Measurements from ENCODE around the gene RPS15. TPM values are rescaled to one million over a fixed set of nuclear protein-coding genes. Genes with fewer than 3 reads are reported as not detected.

RPS15 gene
- total and polyA plus RNA-seq, 2 of the 13 experiments (the other 11 are each of a cell fraction or from before 2014, with no cell fraction given): 695 to 1,411 TPM

GRCh38 chr19:1470305-1471009, 32.3 kb downstream of the RPS15 start:
- ChIA-PET POLR2A (interaction anchor here (3.6 kb wide), 1 partner anchor 20 kb away, joined by 19 read pairs; the partner anchor contains the start of genes PCSK4 and REEP6), CTCF (ENCODE audit: low intra/inter-chr PET ratio, low total read pairs) (no interaction called here)
- TF ChIP-seq, protein P1, sequence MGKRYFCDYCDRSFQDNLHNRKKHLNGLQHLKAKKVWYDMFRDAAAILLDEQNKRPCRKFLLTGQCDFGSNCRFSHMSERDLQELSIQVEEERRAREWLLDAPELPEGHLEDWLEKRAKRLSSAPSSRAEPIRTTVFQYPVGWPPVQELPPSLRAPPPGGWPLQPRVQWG (CRISPR knock-in tag; IDR thresholded peaks at IDR 0.05; ENCODE audit: borderline replicate concordance, low read depth): no peak
- TF ChIP-seq BORCS8-MEF2B (CRISPR knock-in tag; IDR thresholded peaks at IDR 0.05) (peak; percentile 54; the same call in 1 of the 2 replicates), ARID5B (CRISPR knock-in tag; IDR thresholded peaks at IDR 0.05) (no peak), ZBTB38 (CRISPR knock-in tag; IDR thresholded peaks at IDR 0.05) (0 out of 2 replicates have a peak, but pooled peaks have one; percentile 37), ZNF772 (CRISPR knock-in tag; IDR thresholded peaks at IDR 0.05) (peak; percentile 54; the same call in 1 of the 2 replicates), SRSF9 (IDR thresholded peaks at IDR 0.05; ENCODE audit: borderline replicate concordance, insufficient read depth, low read depth, low read length, poor library complexity, severe bottlenecking) (no peak), ARID4A (CRISPR knock-in tag; IDR thresholded peaks at IDR 0.05; ENCODE audit: borderline replicate concordance) (no peak; the same call in 1 of the 2 replicates), ZNF576 (CRISPR knock-in tag; IDR thresholded peaks at IDR 0.05) (no peak)
- TF ChIP-seq, protein P2, sequence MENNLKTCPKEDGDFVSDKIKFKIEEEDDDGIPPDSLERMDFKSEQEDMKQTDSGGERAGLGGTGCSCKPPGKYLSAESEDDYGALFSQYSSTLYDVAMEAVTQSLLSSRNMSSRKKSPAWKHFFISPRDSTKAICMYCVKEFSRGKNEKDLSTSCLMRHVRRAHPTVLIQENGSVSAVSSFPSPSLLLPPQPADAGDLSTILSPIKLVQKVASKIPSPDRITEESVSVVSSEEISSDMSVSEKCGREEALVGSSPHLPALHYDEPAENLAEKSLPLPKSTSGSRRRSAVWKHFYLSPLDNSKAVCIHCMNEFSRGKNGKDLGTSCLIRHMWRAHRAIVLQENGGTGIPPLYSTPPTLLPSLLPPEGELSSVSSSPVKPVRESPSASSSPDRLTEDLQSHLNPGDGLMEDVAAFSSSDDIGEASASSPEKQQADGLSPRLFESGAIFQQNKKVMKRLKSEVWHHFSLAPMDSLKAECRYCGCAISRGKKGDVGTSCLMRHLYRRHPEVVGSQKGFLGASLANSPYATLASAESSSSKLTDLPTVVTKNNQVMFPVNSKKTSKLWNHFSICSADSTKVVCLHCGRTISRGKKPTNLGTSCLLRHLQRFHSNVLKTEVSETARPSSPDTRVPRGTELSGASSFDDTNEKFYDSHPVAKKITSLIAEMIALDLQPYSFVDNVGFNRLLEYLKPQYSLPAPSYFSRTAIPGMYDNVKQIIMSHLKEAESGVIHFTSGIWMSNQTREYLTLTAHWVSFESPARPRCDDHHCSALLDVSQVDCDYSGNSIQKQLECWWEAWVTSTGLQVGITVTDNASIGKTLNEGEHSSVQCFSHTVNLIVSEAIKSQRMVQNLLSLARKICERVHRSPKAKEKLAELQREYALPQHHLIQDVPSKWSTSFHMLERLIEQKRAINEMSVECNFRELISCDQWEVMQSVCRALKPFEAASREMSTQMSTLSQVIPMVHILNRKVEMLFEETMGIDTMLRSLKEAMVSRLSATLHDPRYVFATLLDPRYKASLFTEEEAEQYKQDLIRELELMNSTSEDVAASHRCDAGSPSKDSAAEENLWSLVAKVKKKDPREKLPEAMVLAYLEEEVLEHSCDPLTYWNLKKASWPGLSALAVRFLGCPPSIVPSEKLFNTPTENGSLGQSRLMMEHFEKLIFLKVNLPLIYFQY (CRISPR knock-in tag; IDR thresholded peaks at IDR 0.05; ENCODE audit: borderline replicate concordance): 0 out of 2 replicates have a peak, but pooled peaks have one; percentile 8

More at GRCh38 chr19:1470305-1471009, 32.3 kb downstream of the RPS15 start:
- H3K9me3 ChIP-seq (ENCODE audit: low read length): no peaks in the 10 kb centered on the region
- WGBS (ENCODE audit: low lambda C conversion rate): no CpG with 5 or more reads among the region's 67 CpGs
- peak overlapping the region; percentile 41 to 69 (median 54) for H3K4me3 ChIP-seq (replicated peaks in 1 of 3; ENCODE audit: insufficient read depth in 1 of 3, low read depth in 2 of 3, low read length in 3 of 3)
- intact Hi-C loops (cut with micrococcal nuclease; ENCODE audit: unreplicated experiment) (no loop called here), in situ Hi-C loops (cut with HindIII; ENCODE audit: extremely low pct_ligation_motif_present, low pct_unique_long_range_greater_than_20kb) (no loop called here)
- no peak overlapping the region for H3K27ac ChIP-seq (ENCODE audit: extremely low read length, insufficient read depth, low read length)
- peaks cover 25% of the 10 kb centered on the region for H3K4me1 ChIP-seq (ENCODE audit: insufficient read depth, low read length)
- H3K79me2 ChIP-seq (ENCODE audit: insufficient read depth, low read length): no peaks in the 10 kb centered on the region
- ATAC-seq: peak; percentile 40
- H3K9ac ChIP-seq (ENCODE audit: insufficient read depth, low read depth, low read length): peak overlapping the region; percentile 34
- no peaks in the 10 kb centered on the region for H3K27me3 ChIP-seq (ENCODE audit: control insufficient read depth in 1 of 2, insufficient read depth in 2 of 2, low read length in 2 of 2)
- H4K20me1 ChIP-seq (ENCODE audit: insufficient read depth, low read length): peaks cover 12% of the 10 kb centered on the region
- H3K36me3 ChIP-seq (replicated peaks in 1 of 2; ENCODE audit: control insufficient read depth in 1 of 2, insufficient read depth in 2 of 2, low read length in 2 of 2): no peaks in the 10 kb centered on the region; a peak in 1 of 5 replicates
- DNase-seq (ENCODE audit: low spot score): no peak
- H3K4me2 ChIP-seq (ENCODE audit: low read depth, low read length): peak overlapping the region; percentile 76
- H2AFZ ChIP-seq (ENCODE audit: low read length): no peak overlapping the region
- FAIRE-seq: no peak
- no TSS peak for BruUV-seq (replicated peaks)
